Brain microvascular endothelial cell (primary cell): ENCODE results near the gene PLEKHA4.
A peak's percentile ranks its signal among the peaks of the same experiment; 100 is the strongest.
"Not testable (repeated sequence)": the region's sequence is repeated elsewhere in the genome, so short reads cannot be mapped to it uniquely, and the experiment has no call there.

Experiments used
- DNase-seq: peaks from one replicate; pipeline ENCODE4 v3.0.0-alpha.2; 2020
- H3K27ac ChIP-seq: fragments of 250-450 bp; sonication (Bioruptor Pico); 2 replicates; pipeline ENCODE4 v1.5.1; 2020; ENCODE audit warnings: mild to moderate bottlenecking, moderate library complexity
- H3K27me3 ChIP-seq: fragments of 250-450 bp; sonication (Bioruptor Pico); replicated peaks from 2 replicates; pipeline ENCODE4 v1.5.1; 2020; ENCODE audit warnings: mild to moderate bottlenecking
- H3K36me3 ChIP-seq: fragments of 250-450 bp; sonication (Bioruptor Pico); replicated peaks from 2 replicates; pipeline ENCODE4 v1.5.1; 2020; ENCODE audit warnings: mild to moderate bottlenecking
- H3K4me3 ChIP-seq: 2 replicates; pipeline ENCODE4 v1.5.1; 2011; ENCODE audit warnings: low read depth, mild to moderate bottlenecking, control low read depth, low read length, moderate library complexity
- CTCF ChIP-seq: IDR thresholded peaks from 2 replicates; pipeline ENCODE4 v1.5.1; 2011; ENCODE audit warnings: low read depth, mild to moderate bottlenecking, moderate library complexity, low read length, control low read depth, inconsistent platforms; ENCODE audit errors: missing control alignments
- in situ Hi-C: cut with HindIII; loops from 2 replicates; pipeline ENCODE4 v1.10.0; 2017; ENCODE audit warnings: low sequenced_read_pairs, low pct_ligation_motif_present

Gene PLEKHA4

GRCh38 chr19:48873476-48874302 is 5.3 kb upstream of the PLEKHA4 start:
- no peak for TF ChIP-seq CTCF
- Histone ChIP-seq H3K4me3 (peak overlapping the region; percentile 100), H3K27me3 (no peaks in the 10 kb centered on the region), H3K27ac (peak overlapping the region; percentile 100), H3K36me3 (peaks cover 53% of the 10 kb centered on the region)
- no peak for DNase-seq
- in situ Hi-C loops = no loop called here

- Histone ChIP-seq H3K4me3 (peak overlapping the region; percentile 100), H3K27ac (peak overlapping the region; percentile 100), H3K27me3 (no peaks in the 10 kb centered on the region), H3K36me3 (peaks cover 51% of the 10 kb centered on the region)
- no peak for TF ChIP-seq CTCF
- peak; percentile 96 for DNase-seq
- in situ Hi-C loops = no loop called here
Observed at GRCh38 chr19:48872884-48873475, 4.6 kb upstream of the PLEKHA4 start.

- Histone ChIP-seq H3K27ac (peak within 1 kb of the TSS; percentile 100), H3K27me3 (no peaks in the 10 kb centered on the region), H3K4me3 (peak within 1 kb of the TSS; percentile 100), H3K36me3 (peaks cover 45% of the 10 kb centered on the region)
- TF ChIP-seq CTCF = no peak
- DNase-seq = peak; percentile 98
- in situ Hi-C loops = no loop called here
Observed at GRCh38 chr19:48872182-48872883, 3.9 kb upstream of the PLEKHA4 start, which contains the start of gene PPP1R15A. TSS of gene PPP1R15A (plus strand) at chr19:48872421. CDS start at chr19:48873234, 813 bp downstream.

GRCh38 chr19:48871471-48872181 is 3.2 kb upstream of the PLEKHA4 start:
- Histone ChIP-seq H3K36me3 (peaks cover 38% of the 10 kb centered on the region), H3K27ac (peak overlapping the region; percentile 15), H3K4me3 (peak overlapping the region; percentile 30)
- in situ Hi-C loops, DNase-seq, H3K27me3 ChIP-seq: not testable (repeated sequence)

- peaks cover 25% of the 10 kb centered on the region for H3K36me3 ChIP-seq
- no peak overlapping the region for H3K4me3 ChIP-seq
- in situ Hi-C loops = no loop called here
- H3K27ac ChIP-seq = no peak overlapping the region
- DNase-seq = no peak
- TF ChIP-seq CTCF = no peak
- H3K27me3 ChIP-seq = no peaks in the 10 kb centered on the region
Observed at GRCh38 chr19:48870048-48870447, 1.6 kb upstream of the PLEKHA4 start.

GRCh38 chr19:48867746-48868113 is 687 bp downstream of the PLEKHA4 start:
- H3K36me3 ChIP-seq = peaks cover 7% of the 10 kb centered on the region
- H3K4me3 ChIP-seq = peak overlapping the region; percentile 60
- no peak for TF ChIP-seq CTCF
- H3K27ac ChIP-seq = peak overlapping the region; percentile 48
- no peaks in the 10 kb centered on the region for H3K27me3 ChIP-seq
- in situ Hi-C loops = no loop called here
- no peak for DNase-seq
